ENCODE data around the gene COL12A1. TPM values are rescaled to one million over a fixed set of nuclear protein-coding genes. Genes with fewer than 3 reads are reported as not detected.

COL12A1 gene
- total RNA-seq, 1 donor from 2014 or later: 22.8 TPM

- no peak for DNase-seq (ENCODE audit: low spot score in 2 of 2)
- no peak for FAIRE-seq
Observed at GRCh38 chr6:75077701-75078100, 128.2 kb downstream of the COL12A1 start.

DNA sequence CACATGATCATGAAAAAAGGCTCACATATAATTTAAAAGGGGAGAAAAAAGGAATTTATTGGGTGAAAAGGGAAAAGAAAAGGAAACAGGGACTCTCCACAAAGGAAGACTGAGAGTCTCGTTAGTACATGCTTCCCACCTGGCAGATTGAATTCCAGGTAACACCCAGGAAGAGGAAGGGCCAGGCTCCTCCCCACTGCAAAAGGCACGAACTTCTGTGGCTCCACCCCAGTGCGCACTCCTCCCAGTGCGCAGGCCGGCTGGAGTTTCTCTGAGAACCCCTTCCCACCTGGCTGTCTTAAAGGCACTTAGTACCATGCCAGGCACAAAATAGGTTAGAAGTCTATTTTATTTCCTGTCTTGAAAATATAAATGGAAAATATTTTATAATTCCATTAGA is 129.8 kb downstream of the COL12A1 start:
- DNase-seq (ENCODE audit: low spot score in 2 of 2) (no peak), FAIRE-seq (no peak)

- no peak for FAIRE-seq
- DNase-seq (ENCODE audit: low spot score in 2 of 2): no peak
Observed at GRCh38 chr6:75070244-75070643, 135.6 kb downstream of the COL12A1 start.

- DNase-seq (ENCODE audit: low spot score in 2 of 2) (no peak), FAIRE-seq (no peak)
Observed at GRCh38 chr6:75065523-75065922, 140.3 kb downstream of the COL12A1 start.

DNA sequence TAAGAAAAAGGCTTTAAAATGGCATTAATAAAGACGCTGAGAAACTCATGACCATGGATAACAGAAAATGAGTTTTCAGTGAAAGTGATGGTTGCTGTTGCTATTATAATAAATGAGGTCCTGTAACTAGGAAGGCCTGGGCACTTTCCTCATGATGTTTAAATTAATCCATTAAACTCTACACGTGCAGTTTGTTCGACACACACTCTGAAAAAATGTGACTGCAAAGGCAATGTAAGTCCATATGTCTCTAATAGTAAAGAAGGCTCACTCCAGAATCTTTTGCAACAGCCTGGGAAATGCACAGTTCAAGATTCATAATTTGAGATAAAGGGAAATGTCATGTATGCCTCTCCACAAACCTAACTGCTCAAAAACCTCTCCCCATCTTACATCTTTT is 153.4 kb downstream of the COL12A1 start:
- no peak for DNase-seq (ENCODE audit: low spot score in 2 of 2)
- no peak for FAIRE-seq

DNA sequence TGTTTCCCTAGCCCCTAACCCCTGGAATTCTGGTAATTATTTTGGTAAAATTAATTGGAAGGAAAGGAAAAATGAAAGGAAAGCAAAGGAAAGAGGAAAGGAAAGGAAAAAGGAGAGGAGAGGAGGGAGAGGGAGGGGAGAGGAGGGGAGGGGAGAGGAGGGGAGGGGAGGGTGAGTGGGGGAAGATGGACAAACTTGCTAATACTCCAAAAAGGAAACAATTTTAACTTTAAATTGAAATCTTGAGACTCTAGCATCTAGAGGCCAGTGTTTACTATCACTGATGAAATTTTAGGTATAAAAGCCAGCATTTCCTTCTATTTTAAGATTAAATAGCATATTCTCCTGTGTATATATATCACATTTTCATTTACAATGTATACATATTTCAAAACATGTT is 156.5 kb downstream of the COL12A1 start:
- DNase-seq (ENCODE audit: low spot score in 2 of 2) (no peak), FAIRE-seq (no peak)

DNA sequence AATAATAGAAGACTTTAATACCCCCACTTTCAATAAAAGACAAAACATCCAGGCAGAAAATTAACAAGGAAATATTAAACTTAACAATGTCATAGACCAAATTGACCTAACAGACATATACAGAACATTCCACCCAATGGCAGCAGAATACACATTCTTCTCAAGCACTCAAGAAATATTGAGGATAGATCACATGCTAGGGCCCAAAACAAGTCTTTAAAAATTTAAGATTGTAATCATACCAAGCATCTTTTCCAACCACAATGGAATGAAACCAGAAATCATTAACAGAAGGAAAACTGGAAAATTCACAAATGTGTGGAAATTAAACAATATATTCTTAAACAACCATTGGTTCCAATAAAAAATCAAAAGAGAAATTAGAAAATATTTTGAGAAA is 161.0 kb downstream of the COL12A1 start:
- DNase-seq (ENCODE audit: low spot score in 2 of 2) (no peak), FAIRE-seq (no peak)

DNA sequence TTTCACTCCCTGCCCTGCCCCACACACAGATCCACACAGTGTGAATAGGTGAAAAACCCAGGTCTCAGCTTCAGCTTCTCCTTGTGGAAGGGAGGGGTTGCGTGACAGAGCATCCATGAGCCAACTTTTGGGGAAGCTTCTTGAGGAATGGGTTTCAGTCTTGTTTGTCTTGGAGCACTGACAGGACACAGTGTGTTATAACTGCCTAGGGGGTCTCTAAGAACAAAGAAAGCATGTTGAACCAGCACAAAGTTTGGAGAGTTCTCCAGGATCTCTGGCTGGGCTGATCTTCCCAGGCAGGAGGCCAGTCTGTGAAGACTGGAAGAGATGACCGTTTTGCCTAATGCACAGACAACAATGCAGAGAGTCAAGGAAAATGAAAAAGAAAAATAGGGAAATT is 164.5 kb downstream of the COL12A1 start:
- FAIRE-seq (no peak), DNase-seq (ENCODE audit: low spot score in 2 of 2) (no peak)

Other genes with a start within 250 kb of the COL12A1 start
- gene COX7A2, start 37.7 kb upstream of the COL12A1 start, total RNA-seq: 247 TPM
- gene TMEM30A, start 78.7 kb upstream of the COL12A1 start, total RNA-seq: 167 TPM